Amniotic epithelial cell (primary cell): ENCODE data around the gene CREB3L1.

Source experiments
- DNase-seq: peaks from one replicate; pipeline ENCODE4 v3.0.0-alpha.2; 2010; ENCODE audit warnings: low read depth

CREB3L1 gene, protein sequence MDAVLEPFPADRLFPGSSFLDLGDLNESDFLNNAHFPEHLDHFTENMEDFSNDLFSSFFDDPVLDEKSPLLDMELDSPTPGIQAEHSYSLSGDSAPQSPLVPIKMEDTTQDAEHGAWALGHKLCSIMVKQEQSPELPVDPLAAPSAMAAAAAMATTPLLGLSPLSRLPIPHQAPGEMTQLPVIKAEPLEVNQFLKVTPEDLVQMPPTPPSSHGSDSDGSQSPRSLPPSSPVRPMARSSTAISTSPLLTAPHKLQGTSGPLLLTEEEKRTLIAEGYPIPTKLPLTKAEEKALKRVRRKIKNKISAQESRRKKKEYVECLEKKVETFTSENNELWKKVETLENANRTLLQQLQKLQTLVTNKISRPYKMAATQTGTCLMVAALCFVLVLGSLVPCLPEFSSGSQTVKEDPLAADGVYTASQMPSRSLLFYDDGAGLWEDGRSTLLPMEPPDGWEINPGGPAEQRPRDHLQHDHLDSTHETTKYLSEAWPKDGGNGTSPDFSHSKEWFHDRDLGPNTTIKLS

DNA sequence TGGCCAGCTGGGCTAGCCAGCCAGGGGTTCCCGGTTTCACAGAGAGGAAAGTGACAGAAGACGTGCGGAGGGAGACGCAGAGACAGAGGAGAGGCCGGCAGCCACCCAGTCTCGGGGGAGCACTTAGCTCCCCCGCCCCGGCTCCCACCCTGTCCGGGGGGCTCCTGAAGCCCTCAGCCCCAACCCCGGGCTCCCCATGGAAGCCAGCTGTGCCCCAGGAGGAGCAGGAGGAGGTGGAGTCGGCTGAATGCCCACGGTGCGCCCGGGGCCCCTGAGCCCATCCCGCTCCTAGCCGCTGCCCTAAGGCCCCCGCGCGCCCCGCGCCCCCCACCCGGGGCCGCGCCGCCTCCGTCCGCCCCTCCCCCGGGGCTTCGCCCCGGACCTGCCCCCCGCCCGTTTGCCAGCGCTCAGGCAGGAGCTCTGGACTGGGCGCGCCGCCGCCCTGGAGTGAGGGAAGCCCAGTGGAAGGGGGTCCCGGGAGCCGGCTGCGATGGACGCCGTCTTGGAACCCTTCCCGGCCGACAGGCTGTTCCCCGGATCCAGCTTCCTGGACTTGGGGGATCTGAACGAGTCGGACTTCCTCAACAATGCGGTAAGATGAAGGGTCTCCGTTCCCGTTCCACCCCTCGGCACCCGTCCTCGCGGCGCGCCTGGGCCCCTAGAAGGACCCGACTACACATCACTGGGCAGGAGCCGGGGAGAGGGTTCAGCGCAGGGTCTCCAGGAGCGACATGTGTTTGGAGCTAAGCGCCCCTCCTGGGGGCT lies at the start of gene CREB3L1:
Gene CREB3L1, plus strand, starts transcription at position 41 of the 765 bp plus-strand sequence. Its CDS starts 450 bp downstream, at position 491.
- DNase-seq, result no peak

DNA sequence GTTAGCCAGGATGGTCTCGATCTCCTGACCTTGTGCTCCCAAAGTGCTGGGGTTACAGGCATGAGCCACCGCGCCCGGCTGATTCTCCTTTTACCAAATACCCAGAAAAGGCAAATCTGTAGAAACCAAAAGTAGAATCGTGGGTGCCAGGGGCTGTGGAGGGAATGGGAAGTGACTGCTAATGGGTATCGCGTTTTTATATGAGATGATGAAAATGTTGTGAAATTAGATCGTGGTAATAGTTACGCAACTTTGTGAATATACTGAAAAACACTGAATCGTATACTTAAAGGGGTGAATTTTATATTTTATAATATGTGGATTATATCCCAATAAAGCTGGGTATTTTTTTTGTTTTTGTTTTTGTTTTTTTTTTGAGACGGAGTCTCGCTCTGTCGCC lies 48.2 kb upstream of the CREB3L1 start:
- DNase-seq, result no peak

DNA sequence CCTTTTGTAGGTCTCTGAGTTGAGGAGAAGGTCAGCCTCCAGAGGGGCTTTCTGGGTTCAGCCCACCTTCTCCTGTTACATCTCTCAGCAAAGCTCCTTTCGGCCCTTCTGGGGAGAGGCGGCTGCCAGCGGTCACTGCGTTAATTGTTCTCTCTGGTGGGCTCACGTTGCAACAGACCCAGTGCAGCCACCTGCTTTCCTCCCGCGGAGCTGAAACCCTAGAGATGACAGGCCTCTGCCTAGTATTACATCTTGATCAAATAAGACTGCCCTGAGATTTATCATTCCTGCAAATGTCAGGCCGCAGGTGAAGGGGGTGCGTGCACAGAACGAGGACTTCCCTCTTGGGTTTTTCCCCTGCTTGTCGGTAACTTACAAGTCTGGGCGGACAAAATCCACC lies 43.2 kb upstream of the CREB3L1 start:
- DNase-seq, result no peak

- DNase-seq, result peak; percentile 81
These were observed 41.4 kb upstream of the CREB3L1 start for GRCh38 chr11:46235777-46236688.

DNA sequence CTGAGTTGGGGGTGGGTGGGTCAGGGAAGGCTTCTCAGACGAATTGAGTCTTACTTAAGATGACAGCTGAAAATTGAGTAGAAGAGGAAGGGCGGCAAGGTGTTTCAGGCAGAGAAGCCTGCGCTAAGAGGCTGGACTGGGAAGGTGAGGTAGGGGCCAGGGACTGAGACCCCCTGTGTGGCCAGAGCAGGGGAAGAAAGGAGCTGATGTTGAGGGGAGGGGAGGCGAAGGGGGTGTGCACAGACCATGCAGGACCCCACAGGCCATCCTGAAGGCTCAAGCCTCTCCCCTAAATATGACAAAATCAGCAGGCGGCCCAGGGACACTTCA lies 40.6 kb upstream of the CREB3L1 start:
- DNase-seq, result no peak

DNA sequence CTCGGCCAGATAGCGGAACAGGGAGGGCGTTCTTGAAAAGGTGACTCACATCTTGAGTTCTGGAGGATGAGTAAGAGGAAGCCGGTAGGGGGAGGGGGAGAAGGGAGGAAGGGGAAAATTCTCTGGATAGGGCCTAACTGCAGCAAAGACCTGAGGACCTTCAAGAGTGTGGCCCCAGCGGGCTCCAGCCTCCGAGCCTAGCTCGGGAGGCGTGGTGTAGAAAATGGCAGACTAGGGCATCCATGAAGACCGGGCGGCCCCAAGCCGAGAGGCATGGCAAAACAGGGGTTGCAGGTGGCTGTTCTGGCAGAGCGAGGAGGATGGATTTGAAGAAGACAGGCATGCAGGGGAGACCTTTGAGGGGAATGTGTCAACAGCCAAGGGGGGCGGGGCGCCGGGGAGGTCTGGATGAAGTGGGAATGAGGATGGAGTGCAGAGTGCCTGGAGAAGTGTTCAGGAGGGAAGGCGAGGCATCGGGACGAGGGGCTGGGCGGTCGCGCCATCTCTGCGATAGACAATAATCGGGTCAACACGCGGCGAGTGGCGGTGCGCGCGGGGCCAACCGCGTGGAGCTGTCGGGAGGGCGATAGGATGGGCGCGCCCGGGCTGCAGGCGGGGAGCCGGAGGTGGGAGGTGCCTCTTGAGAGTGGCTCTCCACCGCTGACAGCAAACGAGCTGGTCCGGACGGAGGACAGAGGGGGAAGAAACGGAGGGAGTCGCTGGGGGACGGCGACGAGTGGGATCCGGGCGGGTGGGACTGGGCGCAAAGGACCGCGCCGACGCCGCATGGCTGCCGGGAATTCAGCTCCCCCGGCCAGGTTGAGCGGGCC lies 40.0 kb upstream of the CREB3L1 start:
- peak; percentile 92 for DNase-seq

GRCh38 chr11:46238078-46238966 lies 39.1 kb upstream of the CREB3L1 start:
- DNase-seq, result peak; percentile 46

GRCh38 chr11:46238967-46239800 lies 38.3 kb upstream of the CREB3L1 start:
- peak; percentile 62 for DNase-seq

- peak; percentile 61 for DNase-seq
These were observed 37.7 kb upstream of the CREB3L1 start for GRCh38 chr11:46239801-46240061.

- DNase-seq, result no peak
These were observed 37.1 kb upstream of the CREB3L1 start for GRCh38 chr11:46240371-46240770.

- no peak for DNase-seq
These were observed 36.6 kb upstream of the CREB3L1 start for GRCh38 chr11:46240861-46241260.

GRCh38 chr11:46242041-46242951 lies 35.2 kb upstream of the CREB3L1 start:
- no peak for DNase-seq

DNA sequence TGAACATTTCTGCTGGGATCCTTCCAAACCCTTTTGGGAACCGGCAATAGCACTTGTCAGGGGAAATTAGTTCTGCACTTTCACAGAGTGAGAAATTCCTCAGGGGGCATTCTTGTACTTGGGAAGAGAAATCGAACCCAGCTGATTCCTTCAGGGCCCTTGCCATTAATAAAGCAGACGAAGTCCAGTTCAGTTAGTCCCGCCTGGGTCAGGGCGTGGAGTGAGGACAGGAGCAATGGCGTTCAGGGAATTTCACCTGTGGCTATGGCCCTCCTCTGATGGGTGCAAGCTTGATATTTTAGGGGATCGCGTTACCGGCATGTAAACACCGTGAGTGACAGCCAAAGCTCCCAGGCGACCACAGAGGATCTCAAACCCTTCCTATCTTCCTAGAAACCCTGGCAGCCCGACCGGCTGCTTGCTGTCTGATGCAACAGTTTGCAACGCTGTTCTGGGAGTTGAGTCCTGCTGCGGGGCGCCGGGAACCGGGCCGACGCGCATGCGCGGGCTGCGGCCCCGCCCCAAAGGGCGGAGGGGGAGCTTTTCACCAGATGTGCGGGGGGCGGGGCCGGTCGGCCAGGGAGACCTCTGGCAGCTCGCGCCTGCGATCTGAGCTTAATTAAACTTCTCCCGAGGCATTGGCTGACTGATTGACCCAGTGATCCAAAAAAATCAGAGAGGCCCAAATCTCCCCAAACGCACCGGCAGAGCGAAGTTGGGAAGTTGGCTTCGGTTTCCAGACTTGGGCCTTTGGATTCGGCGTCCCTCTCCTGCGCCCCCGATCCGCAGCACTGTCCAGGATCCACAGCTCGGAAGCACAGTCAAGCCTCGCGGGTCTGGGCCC lies 34.3 kb upstream of the CREB3L1 start:
- DNase-seq, result peak; percentile 89

- no peak for DNase-seq
These were observed 33.7 kb upstream of the CREB3L1 start for GRCh38 chr11:46243796-46244109.

DNA sequence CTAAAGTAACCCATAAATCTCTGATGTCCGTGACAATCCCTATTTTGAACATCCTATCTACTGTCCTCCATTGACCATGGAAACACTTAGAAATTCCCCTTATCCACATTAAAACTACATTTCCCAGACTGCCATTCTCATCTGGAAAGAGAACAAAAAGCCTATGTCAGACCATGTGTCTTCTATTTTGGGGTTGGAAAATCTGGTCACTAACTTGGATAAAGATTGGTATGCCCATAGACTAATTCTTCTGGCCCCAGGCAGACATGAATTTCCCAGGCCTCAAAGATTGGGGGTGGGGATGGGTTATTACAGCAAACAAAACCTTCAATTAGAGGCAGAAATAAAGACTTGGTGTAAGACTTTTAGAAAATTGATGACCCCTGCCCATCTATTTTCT lies 30.9 kb upstream of the CREB3L1 start:
- DNase-seq, result no peak

GRCh38 chr11:46247090-46247489 lies 30.4 kb upstream of the CREB3L1 start:
- DNase-seq, result peak; percentile 71

- peak; percentile 75 for DNase-seq
These were observed 29.8 kb upstream of the CREB3L1 start for GRCh38 chr11:46247659-46248058.
